ENCODE results near the gene MYL4. TPM values are rescaled to one million over a fixed set of nuclear protein-coding genes. Genes with fewer than 3 reads are reported as not detected.

Gene MYL4
- total RNA-seq, 4 donors from 2014 or later = not detected

GRCh38 chr17:47225436-47225858 lies 16.3 kb downstream of the MYL4 start:
- Histone ChIP-seq H3K27ac (peak overlapping the region; percentile 34 to 90 (median 76)), H3K9me3 (no peaks in the 10 kb centered on the region), H3K36me3 (no peaks in the 10 kb centered on the region), H3K4me3 (no peak overlapping the region), H3K27me3 (no peaks in the 10 kb centered on the region), H3K4me1 (peaks cover 0 to 47% (median 32%) of the 10 kb centered on the region in 3 donors)
- no peak for DNase-seq
- intact Hi-C loops (cut with DNase I) = loop anchor here (5.0 kb wide), 1 partner anchor 92 kb away; no protein-coding TSS in a partner anchor
- no peak for TF ChIP-seq POLR2A (IDR thresholded peaks at IDR 0.05)
- TF ChIP-seq CTCF (IDR thresholded peaks at IDR 0.05) = no peak
- 17 to 32% methylated on average over 3 of the region's 3 CpGs for WGBS, 2 donors

- Histone ChIP-seq H3K4me1 (peaks cover 0 to 52% (median 34%) of the 10 kb centered on the region in 3 donors), H3K27ac (peak overlapping the region; percentile 34 to 90 (median 76)), H3K4me3 (no peak overlapping the region), H3K9me3 (no peaks in the 10 kb centered on the region), H3K36me3 (no peaks in the 10 kb centered on the region), H3K27me3 (no peaks in the 10 kb centered on the region)
- DNase-seq = no peak
- intact Hi-C loops (cut with DNase I) = loop anchor here (5.0 kb wide), 1 partner anchor 91 kb away; no protein-coding TSS in a partner anchor
- WGBS, 2 donors = 92 to 97% methylated on average over 2 of the region's 2 CpGs
- TF ChIP-seq POLR2A (IDR thresholded peaks at IDR 0.05) (no peak), CTCF (IDR thresholded peaks at IDR 0.05) (no peak)
Measured at GRCh38 chr17:47225911-47226688, 17.0 kb downstream of the MYL4 start.

- Histone ChIP-seq H3K4me1 (peaks cover 0 to 49% (median 34%) of the 10 kb centered on the region in 3 donors), H3K36me3 (no peaks in the 10 kb centered on the region), H3K27me3 (no peaks in the 10 kb centered on the region), H3K27ac (no peak overlapping the region), H3K9me3 (no peaks in the 10 kb centered on the region), H3K4me3 (no peak overlapping the region)
- WGBS, 2 donors = 66 to 75% methylated on average over 2 of the region's 2 CpGs
- no peak for DNase-seq
- intact Hi-C loops (cut with DNase I) = loop anchor here (5.0 kb wide), 1 partner anchor 89 kb away; no protein-coding TSS in a partner anchor
- TF ChIP-seq POLR2A (IDR thresholded peaks at IDR 0.05) (no peak), CTCF (IDR thresholded peaks at IDR 0.05) (no peak)
Measured at GRCh38 chr17:47227862-47228261, 18.7 kb downstream of the MYL4 start.

GRCh38 chr17:47229535-47230443 lies 20.6 kb downstream of the MYL4 start:
- peak overlapping the region in 3 of 4 donors; percentile 23 to 31 (median 30) for H3K4me3 ChIP-seq
- no peak for DNase-seq
- no peaks in the 10 kb centered on the region for H3K9me3 ChIP-seq
- no peaks in the 10 kb centered on the region for H3K36me3 ChIP-seq
- TF ChIP-seq POLR2A (IDR thresholded peaks at IDR 0.05) = no peak
- peak; percentile 90 to 97 (median 96) for TF ChIP-seq CTCF (IDR thresholded peaks at IDR 0.05)
- intact Hi-C loops (cut with DNase I) = loop anchor here (5.0 kb wide), 1 partner anchor 88 kb away; no protein-coding TSS in a partner anchor
- no peaks in the 10 kb centered on the region for H3K27me3 ChIP-seq
- 8 to 11% methylated on average over 22 of the region's 22 CpGs for WGBS, 2 donors
- H3K27ac ChIP-seq = peak overlapping the region in 3 of 4 donors; percentile 27 to 59 (median 44)
- H3K4me1 ChIP-seq = peaks cover 0 to 36% (median 26%) of the 10 kb centered on the region in 3 donors

Measured in esophagus squamous epithelium (tissue), 5 donors.